T-helper 1 cell treated with Interleukin-12 subunit alpha and Interleukin-12 subunit beta and Interleukin-4 antibody, amounts not matched to agents 30 μg/mL and 1 μg/mL, for 36 hours (primary cell): ENCODE measurements around the gene SCTR.

ENCODE experiments used
- H3K27ac Mint-ChIP-seq: one replicate; pipeline ENCODE4 v1.8.0; 2021; ENCODE audit warnings: mild to moderate bottlenecking, mixed read lengths
- H3K27me3 Mint-ChIP-seq: one replicate; pipeline ENCODE4 v1.8.0; 2021; ENCODE audit warnings: low read depth, mixed read lengths
- H3K36me3 Mint-ChIP-seq: one replicate; pipeline ENCODE4 v1.8.0; 2021; ENCODE audit warnings: low read depth, mixed read lengths
- H3K4me1 Mint-ChIP-seq: one replicate; pipeline ENCODE4 v1.8.0; 2021; ENCODE audit warnings: low read depth, mixed read lengths
- H3K4me3 Mint-ChIP-seq: one replicate; pipeline ENCODE4 v1.8.0; 2021; ENCODE audit warnings: mild to moderate bottlenecking, moderate library complexity, mixed read lengths
- H3K9me3 Mint-ChIP-seq: one replicate; pipeline ENCODE4 v1.8.0; 2021; ENCODE audit warnings: mixed read lengths

SCTR gene

DNA sequence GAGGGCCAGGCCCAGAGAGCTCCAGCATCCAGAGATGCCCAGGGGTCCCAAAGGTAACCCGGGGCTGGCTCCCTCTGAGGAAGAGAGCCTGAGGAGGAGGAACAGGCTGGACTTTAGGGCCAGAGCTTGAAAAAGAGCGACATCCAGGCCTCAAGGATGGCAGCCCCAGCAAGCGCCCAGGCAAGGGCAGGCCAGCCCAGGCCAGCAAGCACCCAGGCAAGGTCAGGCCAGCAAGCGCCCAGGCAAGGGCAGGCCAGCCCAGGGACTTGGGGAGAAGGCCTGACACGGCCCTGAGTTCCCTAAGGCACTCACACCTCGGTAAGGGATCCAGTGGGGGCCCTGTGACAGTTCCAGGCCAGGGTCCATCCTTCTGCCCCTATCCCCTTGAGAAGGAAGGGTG is 127.1 kb downstream of the SCTR start:
- Mint-ChIP-seq H3K27ac (no peak overlapping the region), H3K4me3 (no peak overlapping the region), H3K4me1 (no peaks in the 10 kb centered on the region), H3K9me3 (no peaks in the 10 kb centered on the region), H3K27me3 (peaks cover 3% of the 10 kb centered on the region), H3K36me3 (no peaks in the 10 kb centered on the region)

DNA sequence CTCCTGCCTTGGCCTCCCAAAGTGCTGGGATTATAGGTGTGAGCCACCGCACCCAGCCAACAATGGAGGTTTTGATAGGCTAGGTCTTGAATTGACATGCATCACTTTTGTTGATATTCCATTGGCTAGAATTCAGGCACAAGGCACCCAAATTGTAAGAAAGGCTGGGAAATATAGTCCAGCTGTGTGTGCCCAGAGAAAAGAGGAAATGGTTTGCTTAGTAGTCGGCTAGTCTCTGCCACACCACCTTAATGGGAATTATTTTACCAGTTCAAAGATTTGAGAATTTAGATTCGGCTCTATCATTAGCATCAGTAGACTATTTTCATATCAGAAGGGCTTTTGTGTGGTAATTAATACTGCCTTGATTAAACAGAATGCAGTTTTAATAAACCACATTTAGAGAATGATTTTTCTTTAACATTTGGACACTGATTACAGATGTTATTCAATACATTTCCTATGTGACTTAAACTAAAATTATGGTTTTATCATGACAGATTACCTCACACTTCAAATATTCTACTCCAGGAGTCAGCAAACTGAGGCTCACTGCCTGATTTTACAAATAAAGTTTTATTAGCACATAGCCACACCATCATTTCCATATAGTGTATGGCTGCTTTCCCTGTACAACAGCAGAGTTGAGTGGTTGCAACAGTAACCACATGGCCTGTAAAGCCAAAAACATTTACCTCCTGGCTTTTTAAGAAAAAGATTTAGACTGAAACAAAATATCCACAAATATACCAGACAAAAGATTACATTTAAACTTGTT is 130.1 kb downstream of the SCTR start:
- Mint-ChIP-seq H3K9me3 (no peaks in the 10 kb centered on the region), H3K27me3 (peaks cover 7% of the 10 kb centered on the region), H3K4me1 (no peaks in the 10 kb centered on the region), H3K27ac (no peak overlapping the region), H3K4me3 (no peak overlapping the region), H3K36me3 (no peaks in the 10 kb centered on the region)
